PFSK-1 (cell line): Measurements from ENCODE around the gene SLC6A6.

Experiments
- POLR2AphosphoS5 ChIP-seq: IDR thresholded peaks from 2 replicates; pipeline ENCODE4 v1.6.1; 2012; ENCODE audit warnings: low read depth, mild to moderate bottlenecking, control low read depth, low read length, moderate library complexity
- TAF1 ChIP-seq: IDR thresholded peaks from 2 replicates; pipeline ENCODE4 v1.6.1; 2012; ENCODE audit warnings: low read length, control low read depth, borderline replicate concordance; ENCODE audit not compliant: insufficient read depth

DNA sequence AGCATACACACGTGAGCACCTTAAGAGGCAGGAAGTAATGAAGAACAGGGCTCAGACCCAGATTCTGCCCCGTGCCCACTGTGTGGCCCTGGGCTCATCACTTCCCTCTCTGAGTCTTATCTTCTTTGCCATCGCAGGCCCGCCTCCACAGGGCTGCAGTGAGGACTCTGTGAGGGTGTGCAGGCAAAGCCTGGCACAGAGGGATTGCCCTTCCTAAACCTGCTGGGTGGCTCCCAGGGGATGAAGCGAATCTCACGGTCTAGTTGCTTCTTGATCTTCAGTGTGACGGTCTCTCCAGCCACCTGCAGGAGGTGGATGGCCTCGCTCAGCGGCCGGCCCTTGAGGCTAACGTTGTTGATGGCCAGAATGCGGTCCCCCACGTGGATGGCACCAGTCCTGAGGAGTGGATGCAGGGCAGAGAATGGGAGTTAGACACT is 104.9 kb downstream of the SLC6A6 start:
- TF ChIP-seq TAF1: no peak
- no peak for TF ChIP-seq POLR2AphosphoS5
